Psoas muscle (tissue), 8 donors: ENCODE measurements around the gene PSMD1. TPM values are rescaled to one million over a fixed set of nuclear protein-coding genes. Genes with fewer than 3 reads are reported as not detected.

Source experiments
- ATAC-seq, 4 donors: fragments of 200-7000 bp; cut with Tn5 transposase; one replicate each; pipeline ENCODE4 v1.9.1; 2020; ENCODE audit warnings: moderate library complexity in 3 of 4, mild to moderate bottlenecking in 2 of 4
- DNase-seq, 2 donors: peaks; one replicate each; pipeline ENCODE4 v3.0.0-alpha.2; 2020
- H3K27ac ChIP-seq: fragments of 200-600 bp; one replicate; pipeline ENCODE4 v1.8.0; 2022
- H3K27me3 ChIP-seq, 3 donors: fragments of 200-600 bp in 1 of 3; one replicate each; pipeline versions ENCODE4 v1.6.1 to v1.8.0; 2013 to 2022; ENCODE audit warnings: low read length in 2 of 3, mild to moderate bottlenecking in 2 of 3, moderate library complexity in 1 of 3; ENCODE audit not compliant: insufficient read depth in 3 of 3
- H3K36me3 ChIP-seq, 2 donors: fragments of 200-600 bp in 1 of 2; one replicate each; pipeline versions ENCODE4 v1.6.1 to v1.8.0; 2013 to 2022; ENCODE audit warnings: low read depth in 1 of 2, mild to moderate bottlenecking in 1 of 2, moderate library complexity in 1 of 2; ENCODE audit not compliant: insufficient read depth in 1 of 2
- H3K4me1 ChIP-seq: fragments of 200-600 bp; one replicate; pipeline ENCODE4 v1.8.0; 2022
- H3K4me3 ChIP-seq: fragments of 200-600 bp; one replicate; pipeline ENCODE4 v1.8.0; 2022; ENCODE audit warnings: mild to moderate bottlenecking
- H3K9me3 ChIP-seq: fragments of 200-600 bp; one replicate; pipeline ENCODE4 v1.8.0; 2022
- CTCF ChIP-seq: fragments of 200-600 bp; IDR thresholded peaks from one replicate; pipeline ENCODE4 v1.8.0; 2022; ENCODE audit warnings: antibody characterized with exemption
- WGBS, 3 donors: extraction: QIAGEN DNeasy Blood & Tissue Kit; methylation state at CpG; one replicate each; pipeline versions ENCODE4 v1.1.6 to v1.1.7; 2013; 5-methylcytosine and 5-hydroxymethylcytosine counted together
- intact Hi-C, 2 donors: fragments of 100-400 bp; cut with DNase I; formaldehyde crosslinking; loops; one replicate each; pipeline versions ENCODE4 v1.11.0 to v1.14.2; 2022
- polyA plus RNA-seq, 3 donors: library from polyadenylated mRNA; stranded (reverse); fragments of 200-250 nt; gene quantifications; one replicate each; pipeline ENCODE4 v1.2.3, GENCODE V29; 2013
- total RNA-seq, 4 donors: library from RNA; stranded (reverse); fragmentation: NEBNext Ultra II Directional in 2 of 4; extraction: Animal tissue kit (Norgen Biotek cat#: 25700) in 2 of 4; gene quantifications; one replicate each; pipeline versions ENCODE4 v1.2.1 to v1.2.4, GENCODE V29; 2021 to 2023
- donor health status: healthy with polysubstance abuse.
- donor health status: DM: no; HTN: no; CAD: no; lungs with moderate emphysema.
- donor health status: Bipolar disorder and iron deficiency.
- donor health status: healthy.
- donor health status: DM: yes; HTN: yes; CAD: no.
- donor health status: DM: no; HTN: no; CAD: no.
- donor health status: DM: no; HTN: no; CAD: no.
- donor health status: DM: yes; HTN: yes; CAD: no.

The PSMD1 gene
- total and polyA plus RNA-seq, 7 donors = 74.4 to 170 (median 152) TPM

GRCh38 chr2:231113489-231113888, 56.8 kb downstream of the PSMD1 start:
- Histone ChIP-seq H3K36me3 (peaks cover 6 to 59% of the 10 kb centered on the region in 2 donors), H3K4me1 (peaks cover 9% of the 10 kb centered on the region), H3K9me3 (no peaks in the 10 kb centered on the region), H3K4me3 (no peak overlapping the region), H3K27ac (no peak overlapping the region), H3K27me3 (no peaks in the 10 kb centered on the region)
- ATAC-seq = no peak
- intact Hi-C loops = no loop called here
- no peak for TF ChIP-seq CTCF
- DNase-seq = no peak
- WGBS, 3 donors = 92 to 97% (median 94%) methylated on average over 5 of the region's 5 CpGs

GRCh38 chr2:231115651-231116050, 59.0 kb downstream of the PSMD1 start:
- no peak for TF ChIP-seq CTCF
- ATAC-seq (no peak), DNase-seq (no peak)
- Histone ChIP-seq H3K4me3 (no peak overlapping the region), H3K27me3 (no peaks in the 10 kb centered on the region), H3K4me1 (peaks cover 9% of the 10 kb centered on the region), H3K36me3 (peaks cover 4 to 38% of the 10 kb centered on the region in 2 donors), H3K9me3 (no peaks in the 10 kb centered on the region), H3K27ac (no peak overlapping the region)
- 86 to 94% (median 90%) methylated on average over 2 of the region's 2 CpGs for WGBS, 3 donors
- intact Hi-C loops = no loop called here

- Histone ChIP-seq H3K4me1 (peaks cover 9% of the 10 kb centered on the region), H3K27ac (no peak overlapping the region), H3K27me3 (no peaks in the 10 kb centered on the region), H3K4me3 (no peak overlapping the region), H3K9me3 (no peaks in the 10 kb centered on the region), H3K36me3 (peaks cover 3 to 23% of the 10 kb centered on the region in 2 donors)
- ATAC-seq (no peak), DNase-seq (no peak)
- intact Hi-C loops = no loop called here
- TF ChIP-seq CTCF = no peak
- WGBS, 3 donors = 41 to 47% (median 45%) methylated on average over 1 of the region's 1 CpG
Measured at GRCh38 chr2:231117148-231117547, 60.5 kb downstream of the PSMD1 start.

GRCh38 chr2:231117922-231118613, 61.4 kb downstream of the PSMD1 start:
- Histone ChIP-seq H3K27me3 (no peaks in the 10 kb centered on the region), H3K27ac (no peak overlapping the region), H3K4me3 (no peak overlapping the region), H3K36me3 (peaks cover 0 to 14% of the 10 kb centered on the region in 2 donors), H3K4me1 (peaks cover 9% of the 10 kb centered on the region), H3K9me3 (no peaks in the 10 kb centered on the region)
- intact Hi-C loops = no loop called here
- no peak for ATAC-seq
- DNase-seq = no peak
- 54 to 63% (median 61%) methylated on average over 4 of the region's 4 CpGs for WGBS, 3 donors
- no peak for TF ChIP-seq CTCF

- Histone ChIP-seq H3K4me1 (peaks cover 9% of the 10 kb centered on the region), H3K27ac (no peak overlapping the region), H3K27me3 (no peaks in the 10 kb centered on the region), H3K36me3 (peaks cover 0 to 10% of the 10 kb centered on the region in 2 donors), H3K4me3 (no peak overlapping the region), H3K9me3 (no peaks in the 10 kb centered on the region)
- no peak for DNase-seq
- WGBS, 3 donors = 87% methylated on average over 2 of the region's 2 CpGs
- ATAC-seq = no peak
- intact Hi-C loops = no loop called here
- no peak for TF ChIP-seq CTCF
Measured at GRCh38 chr2:231118614-231118942, 61.9 kb downstream of the PSMD1 start.
